SH-SY5Y (cell line): ENCODE data around the gene FBXO44.

Experiments used
- GATA2 ChIP-seq: IDR thresholded peaks from 2 replicates; pipeline ENCODE4 v1.6.1; 2011; ENCODE audit warnings: mild to moderate bottlenecking, low read depth, low read length
- GATA3 ChIP-seq: IDR thresholded peaks from 2 replicates; pipeline ENCODE4 v1.6.1; 2011; ENCODE audit warnings: low read depth, mild to moderate bottlenecking, low read length, moderate library complexity

FBXO44 gene

GRCh38 chr1:11701981-11702803 lies 47.5 kb downstream of the FBXO44 start:
- TF ChIP-seq GATA2 (no peak), GATA3 (no peak)

GRCh38 chr1:11703357-11704193 lies 48.9 kb downstream of the FBXO44 start:
- TF ChIP-seq GATA3 (no peak), GATA2 (no peak)

GRCh38 chr1:11704194-11704529 lies 49.5 kb downstream of the FBXO44 start:
- TF ChIP-seq GATA3, result no peak
- TF ChIP-seq GATA2, result no peak

DNA sequence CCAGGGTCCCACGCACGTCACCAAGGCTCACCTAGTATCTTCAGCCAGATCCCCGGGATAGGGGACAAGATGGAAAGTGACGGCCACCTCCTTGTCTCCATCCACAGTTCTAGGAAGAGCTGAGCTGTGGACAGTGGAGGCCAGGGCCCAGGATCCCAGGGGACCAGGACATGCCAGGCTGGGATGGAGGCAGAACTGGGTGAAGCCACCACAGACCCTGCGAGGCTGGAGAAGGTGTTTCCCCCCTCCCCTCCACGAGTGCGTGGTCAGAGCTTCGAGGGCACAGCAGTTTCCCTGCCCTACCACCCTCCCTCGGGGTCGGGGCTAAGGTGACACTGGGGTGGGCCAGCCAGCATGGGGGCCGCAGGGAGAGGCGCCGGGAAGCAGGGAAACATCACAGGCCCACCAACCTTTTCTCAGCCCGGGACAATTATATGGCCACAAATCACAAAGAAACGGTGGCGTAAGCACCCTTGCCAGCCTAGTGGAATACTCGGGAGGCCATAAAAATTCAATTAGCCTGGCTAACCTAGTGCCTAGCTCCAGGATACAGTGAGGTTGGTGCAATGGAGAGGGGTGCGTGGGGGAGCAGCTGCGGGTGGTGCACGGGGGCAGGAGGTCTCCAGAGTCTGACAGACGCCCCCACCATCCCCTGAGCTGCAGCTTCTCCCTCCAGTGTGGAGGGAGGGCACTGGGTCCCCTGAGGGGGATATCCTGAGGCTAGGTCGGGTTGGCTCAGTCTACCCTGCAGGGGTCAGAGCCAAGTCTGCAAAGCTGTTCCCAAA lies 50.2 kb downstream of the FBXO44 start:
- TF ChIP-seq GATA2 (no peak), GATA3 (no peak)

- TF ChIP-seq GATA2 (no peak), GATA3 (no peak)
These were observed 50.9 kb downstream of the FBXO44 start for GRCh38 chr1:11705596-11705995.

GRCh38 chr1:11706292-11706691 lies 51.6 kb downstream of the FBXO44 start:
- TF ChIP-seq GATA2, result no peak
- no peak for TF ChIP-seq GATA3

GRCh38 chr1:11707621-11708276 lies 53.1 kb downstream of the FBXO44 start:
- TF ChIP-seq GATA3 (no peak), GATA2 (no peak)

DNA sequence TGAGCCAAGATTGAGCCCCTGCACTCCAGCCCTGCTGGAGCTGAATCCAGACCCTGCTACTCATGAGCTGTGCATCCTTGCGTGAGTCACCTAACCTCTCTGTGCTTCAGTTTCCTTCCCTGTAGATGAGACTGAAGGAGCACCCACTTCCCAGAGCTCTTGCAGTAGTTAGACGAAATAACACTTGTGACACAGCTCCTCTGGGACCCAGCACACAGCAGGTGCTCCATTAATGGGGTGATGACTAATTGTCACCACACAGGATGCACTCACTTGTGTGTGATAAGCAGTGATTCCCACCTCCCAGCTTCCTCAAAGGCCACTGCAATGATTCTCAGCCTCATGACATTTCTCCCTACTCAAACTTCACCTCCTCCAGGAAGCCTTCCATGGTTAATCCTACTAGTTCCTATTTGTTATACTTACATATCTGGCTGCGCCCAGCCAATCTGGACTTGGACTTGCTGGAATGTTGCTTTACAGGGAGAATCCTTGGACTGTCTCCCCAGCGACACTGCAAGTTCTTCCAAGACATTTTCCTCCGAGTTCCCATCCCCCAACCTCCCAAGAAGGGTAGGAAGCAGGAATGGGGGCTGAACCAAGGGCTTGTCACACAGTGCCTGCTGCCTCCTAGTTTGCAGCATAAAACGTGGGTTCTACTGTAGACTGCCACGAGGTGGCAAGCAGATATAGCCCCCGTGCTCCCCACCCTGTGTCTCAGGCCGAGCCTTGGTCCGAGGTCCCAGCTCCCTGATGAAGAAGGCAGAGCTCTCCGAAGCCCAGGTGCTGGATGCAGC lies 54.1 kb downstream of the FBXO44 start:
- TF ChIP-seq GATA3 (no peak), GATA2 (no peak)

DNA sequence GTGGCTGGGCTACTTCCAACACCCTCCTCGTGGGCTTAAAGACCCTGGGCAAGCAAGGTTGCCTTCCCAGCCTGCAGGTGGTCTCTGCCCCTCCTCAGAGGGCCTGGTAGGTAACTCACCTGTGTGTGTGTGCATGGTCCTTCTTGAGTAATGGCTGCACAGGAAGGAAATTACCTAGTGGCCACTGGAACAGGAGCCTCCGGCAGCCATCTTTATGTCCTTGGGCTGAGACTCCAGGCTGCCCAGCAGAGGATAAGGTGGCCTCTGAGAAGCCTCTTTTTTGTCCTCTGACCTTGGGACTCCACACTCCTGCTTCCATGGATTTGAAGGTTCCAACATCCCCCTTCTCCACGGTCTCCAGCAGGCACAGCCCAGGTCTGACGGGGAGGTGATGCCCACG lies 56.8 kb downstream of the FBXO44 start:
- TF ChIP-seq GATA3, result no peak
- TF ChIP-seq GATA2, result no peak

DNA sequence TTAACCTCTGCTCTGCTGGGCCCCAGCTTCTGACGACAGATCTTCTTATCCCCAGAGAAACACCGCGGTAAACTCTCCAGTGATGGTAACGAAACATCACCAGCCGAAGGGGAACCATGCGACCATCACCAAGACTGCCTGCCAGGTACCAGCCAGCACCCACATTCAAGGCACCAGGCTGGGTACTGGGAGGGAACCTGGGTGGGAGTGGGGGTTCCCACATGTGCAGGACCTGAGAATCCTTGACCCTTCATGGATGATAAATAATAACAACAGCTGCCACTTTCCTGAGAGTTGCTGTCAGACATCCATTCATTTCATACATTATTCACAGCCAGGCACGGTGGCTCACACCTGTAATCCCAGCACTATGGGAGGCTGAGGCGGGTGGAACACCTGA lies 57.6 kb downstream of the FBXO44 start:
- no peak for TF ChIP-seq GATA3
- TF ChIP-seq GATA2, result no peak
